Epithelial cell of proximal tubule (primary cell): Measurements from ENCODE around the gene AAK1. TPM values are rescaled to one million over a fixed set of nuclear protein-coding genes. Genes with fewer than 3 reads are reported as not detected.

ENCODE experiments used
- DNase-seq: peaks from one replicate; pipeline ENCODE4 v3.0.0-alpha.2; 2011; ENCODE audit warnings: low read depth
- H3K4me3 ChIP-seq: 2 replicates; pipeline ENCODE4 v1.5.1; 2011; ENCODE audit warnings: low read depth, mild to moderate bottlenecking, low read length
- CTCF ChIP-seq: conservative IDR thresholded peaks from 2 replicates; pipeline ENCODE4 v1.5.1; 2012; ENCODE audit warnings: low read depth, mild to moderate bottlenecking, low read length
- total RNA-seq: library from RNA; depleted of rRNA; stranded (reverse); fragments of >200 nt; gene quantifications from 2 replicates; pipeline ENCODE4 v1.2.3, GENCODE V29; 2015

Gene AAK1
- total RNA-seq, 1 donor from 2014 or later, result 32.2 TPM

- no peak for TF ChIP-seq CTCF
- no peak for DNase-seq
- no peak overlapping the region for H3K4me3 ChIP-seq
Measured at GRCh38 chr2:69483024-69483423, 160.5 kb downstream of the AAK1 start.

- no peak overlapping the region for H3K4me3 ChIP-seq
- DNase-seq, result peak; percentile 22
- no peak for TF ChIP-seq CTCF
Measured at GRCh38 chr2:69482471-69482870, 161.1 kb downstream of the AAK1 start.

- no peak for TF ChIP-seq CTCF
- H3K4me3 ChIP-seq, result no peak overlapping the region
- no peak for DNase-seq
Measured at GRCh38 chr2:69481421-69481820, 162.1 kb downstream of the AAK1 start.

GRCh38 chr2:69477627-69478026 is 165.9 kb downstream of the AAK1 start:
- no peak for TF ChIP-seq CTCF
- no peak overlapping the region for H3K4me3 ChIP-seq
- no peak for DNase-seq

- no peak for TF ChIP-seq CTCF
- no peak for DNase-seq
- H3K4me3 ChIP-seq, result no peak overlapping the region
Measured at GRCh38 chr2:69474688-69475087, 168.9 kb downstream of the AAK1 start.

- no peak overlapping the region for H3K4me3 ChIP-seq
- no peak for TF ChIP-seq CTCF
- no peak for DNase-seq
Measured at GRCh38 chr2:69471793-69472192, 171.7 kb downstream of the AAK1 start.

GRCh38 chr2:69470911-69471310 is 172.6 kb downstream of the AAK1 start:
- TF ChIP-seq CTCF, result no peak
- H3K4me3 ChIP-seq, result no peak overlapping the region
- no peak for DNase-seq
